VCaP (cell line): ENCODE measurements around the gene ASPG.

Experiments
- H3K27ac ChIP-seq: fragments of 450-650 bp; 2 replicates; pipeline ENCODE4 v1.5.1; 2017
- CTCF ChIP-seq: fragments of 450-650 bp; conservative IDR thresholded peaks from 2 replicates; pipeline ENCODE4 v1.5.1; 2017; ENCODE audit warnings: mild to moderate bottlenecking, moderate library complexity

ASPG gene

DNA sequence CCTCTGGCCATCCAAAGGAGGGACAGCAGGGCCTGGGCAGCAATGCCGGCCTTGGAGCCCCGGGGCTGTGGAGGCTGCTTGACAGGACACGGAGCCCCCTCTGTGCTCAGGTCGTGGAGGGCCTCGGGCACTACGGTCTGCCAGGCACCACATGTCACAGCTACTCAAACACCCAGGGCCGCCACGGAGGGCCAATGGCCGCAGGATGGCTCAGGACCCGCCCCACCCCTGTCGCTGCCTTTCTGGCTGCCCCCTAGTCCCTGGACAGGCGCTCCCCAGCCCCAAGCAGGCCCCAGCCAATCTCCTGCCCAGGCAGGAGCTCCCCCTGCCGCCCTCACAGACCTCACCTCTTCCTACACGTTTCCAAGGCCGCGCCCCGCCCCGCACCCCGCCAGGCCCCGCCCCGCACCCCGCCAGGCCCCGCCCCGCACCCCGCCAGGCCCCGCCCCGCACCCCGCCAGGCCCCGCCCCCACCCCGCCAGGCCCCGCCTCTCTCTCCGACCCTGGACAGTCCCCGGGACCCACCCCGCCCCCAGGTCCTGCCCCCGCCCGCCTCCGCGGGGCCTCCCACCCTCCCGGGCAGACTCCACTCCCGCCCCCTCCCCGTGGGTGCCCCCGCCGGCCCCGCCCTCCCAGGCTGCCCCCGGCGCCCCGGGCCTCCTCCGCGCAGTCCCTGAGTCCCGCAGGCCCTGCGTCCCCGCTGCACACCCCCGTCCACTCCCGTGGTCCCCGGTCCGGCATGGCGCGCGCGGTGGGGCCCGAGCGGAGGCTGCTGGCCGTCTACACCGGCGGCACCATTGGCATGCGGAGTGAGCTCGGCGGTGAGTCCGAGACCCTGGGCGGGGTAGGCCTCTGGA is at the start of gene ASPG:
Gene ASPG (plus strand): TSS at position 669 of the 857 bp plus-strand sequence. CDS start 71 bp downstream, at position 740.
- no peak within 1 kb of the TSS for H3K27ac ChIP-seq
- no peak for TF ChIP-seq CTCF

DNA sequence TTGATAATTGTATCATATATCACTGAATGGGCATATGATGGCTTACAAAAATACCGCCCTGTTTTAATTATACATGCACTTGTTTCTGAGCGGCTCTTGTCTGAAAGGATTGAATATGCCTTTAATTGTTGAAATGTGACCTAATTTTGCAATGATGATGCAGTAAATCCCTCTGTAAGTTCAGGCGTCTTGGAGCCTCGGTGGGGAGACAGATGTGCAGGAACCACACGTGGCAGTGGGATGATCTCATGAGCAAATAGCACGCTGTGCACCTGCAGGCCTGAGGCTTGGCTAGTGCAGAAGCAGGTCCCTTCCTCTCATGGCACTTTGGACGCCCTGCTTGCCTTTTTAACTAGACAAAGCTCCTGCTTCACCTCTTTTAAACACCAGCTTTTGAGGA is 49.3 kb upstream of the ASPG start:
- no peak overlapping the region for H3K27ac ChIP-seq
- TF ChIP-seq CTCF = no peak

- no peak for TF ChIP-seq CTCF
- no peak overlapping the region for H3K27ac ChIP-seq
Observed at GRCh38 chr14:104037074-104037473, 48.4 kb upstream of the ASPG start.

DNA sequence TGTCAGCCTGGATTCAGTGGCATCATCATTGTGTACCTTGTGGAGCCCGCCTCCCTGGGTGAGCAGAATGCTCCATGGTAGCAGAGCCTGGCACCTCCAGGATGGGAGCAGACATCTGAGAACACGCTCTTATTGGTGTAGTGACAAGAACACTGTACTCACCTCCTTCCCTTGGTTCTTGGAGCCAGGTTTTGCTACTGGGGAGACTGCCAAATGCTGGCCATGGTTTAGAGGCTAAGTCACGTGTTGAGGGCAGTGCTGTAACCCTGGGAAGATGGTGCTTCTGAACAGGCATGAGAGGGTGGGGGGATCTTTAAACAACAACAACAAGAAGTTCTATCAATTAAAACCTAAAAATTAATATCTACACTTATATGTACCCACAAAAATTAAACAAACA is 47.6 kb upstream of the ASPG start:
- TF ChIP-seq CTCF = no peak
- H3K27ac ChIP-seq = no peak overlapping the region

DNA sequence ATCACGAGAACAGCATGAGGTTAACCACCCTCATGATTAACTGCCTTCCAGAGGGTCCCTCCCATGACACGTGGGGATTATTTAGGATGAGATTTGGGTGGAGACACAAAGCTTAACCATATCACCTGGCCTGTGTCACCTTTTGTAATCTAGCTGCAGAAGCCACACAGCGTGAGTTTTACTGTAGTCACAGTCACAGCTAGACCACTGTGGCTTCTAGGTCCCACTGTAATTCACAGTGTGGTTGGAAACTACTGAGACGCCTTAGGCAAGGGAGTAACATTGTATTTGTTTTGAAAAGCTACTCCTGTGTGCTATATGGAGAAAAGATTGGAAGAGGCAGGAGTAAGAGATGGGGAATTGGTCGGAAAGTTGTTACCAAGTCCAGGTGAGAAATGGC is 46.3 kb upstream of the ASPG start:
- no peak for TF ChIP-seq CTCF
- no peak overlapping the region for H3K27ac ChIP-seq

DNA sequence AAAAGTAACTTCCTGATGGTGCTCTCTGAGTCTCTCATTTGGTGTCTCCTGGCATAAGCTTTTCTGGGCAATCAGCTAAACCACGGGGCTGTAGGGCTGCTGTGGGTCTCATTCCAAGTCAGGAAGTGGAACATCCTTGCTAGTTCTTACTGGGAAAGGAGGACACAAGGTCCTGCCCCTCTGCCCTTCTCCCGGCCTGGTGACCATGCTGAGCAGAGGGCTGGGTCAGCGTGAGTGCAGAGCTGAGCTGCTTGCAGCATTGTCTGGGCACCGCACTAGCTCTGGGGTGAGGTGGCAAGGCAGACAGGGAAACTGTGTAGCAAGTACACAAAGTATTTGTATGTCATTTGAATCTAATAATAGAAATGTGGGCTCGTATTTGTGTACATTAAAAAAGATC is 45.0 kb upstream of the ASPG start:
- no peak for TF ChIP-seq CTCF
- no peak overlapping the region for H3K27ac ChIP-seq

DNA sequence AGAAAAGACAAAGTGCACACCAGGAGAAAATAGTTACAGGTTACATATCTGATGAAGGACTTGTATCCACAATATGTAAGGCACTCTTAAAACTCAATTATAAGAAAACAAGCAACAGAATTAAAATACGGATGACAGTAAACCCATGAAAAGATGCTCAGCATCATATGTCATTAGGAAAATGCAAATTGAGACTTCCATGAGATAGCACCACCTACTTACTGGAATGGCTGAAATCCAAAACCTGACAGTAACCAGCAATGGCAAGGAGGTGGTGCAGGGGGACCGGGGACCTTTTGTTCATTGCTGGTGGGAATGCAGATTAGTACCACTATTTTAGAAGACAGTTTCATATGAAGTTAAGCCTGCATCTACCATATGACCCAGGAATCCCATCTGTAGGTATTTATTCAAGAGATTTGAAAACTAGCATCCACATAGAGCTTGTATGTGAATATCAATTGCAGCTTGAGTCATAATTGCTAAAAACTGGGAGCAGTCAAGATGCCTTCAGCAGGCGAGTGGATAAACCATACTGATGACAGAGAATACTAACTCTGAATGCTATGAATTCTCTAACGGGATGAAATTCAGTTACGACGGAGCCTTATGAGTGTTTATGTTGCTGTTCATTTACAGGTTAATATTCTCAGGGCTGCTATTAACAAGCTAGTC is 43.9 kb upstream of the ASPG start:
- no peak for TF ChIP-seq CTCF
- no peak overlapping the region for H3K27ac ChIP-seq
